Measurements from ENCODE around the gene MTMR12. TPM values are rescaled to one million over a fixed set of nuclear protein-coding genes. Genes with fewer than 3 reads are reported as not detected.

MTMR12 gene
- total RNA-seq, 1 experiment from 2014 or later: 16.0 TPM

DNA sequence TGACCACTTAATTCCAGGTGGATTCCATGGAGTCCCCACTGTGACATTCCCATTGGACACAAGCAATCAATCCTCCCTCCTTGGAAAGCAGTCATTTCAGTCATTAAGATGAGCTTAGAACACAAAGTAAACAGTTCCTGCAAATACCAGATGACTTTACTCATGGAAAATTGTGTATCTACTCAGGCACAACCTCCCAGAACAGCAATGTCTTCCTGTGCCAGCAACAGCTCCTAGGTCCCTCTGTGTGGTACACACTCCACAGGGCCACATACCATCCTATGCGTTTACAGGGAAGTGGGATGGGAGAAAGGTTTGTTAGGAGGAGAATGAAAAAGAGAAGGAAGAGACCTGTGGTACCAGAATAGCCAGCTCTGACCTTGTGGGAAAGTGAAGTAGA, 53.7 kb downstream of the MTMR12 start:
- ChIA-PET POLR2A (ENCODE audit: unreplicated experiment) (no interaction called here), CTCF (interaction anchor here (0.6 kb wide), 1 partner anchor 43 kb away, joined by 3 read pairs; no protein-coding TSS in a partner anchor)
- BruUV-seq (replicated peaks): no TSS peak
- Histone ChIP-seq H3K27ac (ENCODE audit: low read length) (no peak overlapping the region), H2AFZ (ENCODE audit: low read length) (no peak overlapping the region), H3K9me2 (replicated peaks; ENCODE audit: low read length) (no peaks in the 10 kb centered on the region), H3K4me2 (ENCODE audit: low read length) (no peak overlapping the region), H3K4me1 (ENCODE audit: insufficient read depth, low read length) (no peaks in the 10 kb centered on the region), H3K4me3 (ENCODE audit: low read length) (no peak overlapping the region), H3K27me3 (ENCODE audit: low read length) (no peaks in the 10 kb centered on the region), H3K79me2 (ENCODE audit: low read length) (no peaks in the 10 kb centered on the region), H3K9me3 (ENCODE audit: low read length) (no peaks in the 10 kb centered on the region), H3K36me3 (ENCODE audit: low read depth, low read length) (peaks cover 46% of the 10 kb centered on the region), H3F3A (ENCODE audit: low read length, unreplicated experiment) (no peaks in the 10 kb centered on the region), H3K9ac (ENCODE audit: low read length) (no peak overlapping the region), H4K20me1 (ENCODE audit: low read length) (no peaks in the 10 kb centered on the region)
- intact Hi-C loops (cut with micrococcal nuclease): no loop called here
- no peak for DNase-seq
- peak; percentile 18; the same call in 1 of the 2 replicates for ATAC-seq
- TF ChIP-seq EZH2 (IDR thresholded peaks at IDR 0.05; ENCODE audit: low read length, unreplicated experiment): no peak
- TF ChIP-seq, protein P1, sequence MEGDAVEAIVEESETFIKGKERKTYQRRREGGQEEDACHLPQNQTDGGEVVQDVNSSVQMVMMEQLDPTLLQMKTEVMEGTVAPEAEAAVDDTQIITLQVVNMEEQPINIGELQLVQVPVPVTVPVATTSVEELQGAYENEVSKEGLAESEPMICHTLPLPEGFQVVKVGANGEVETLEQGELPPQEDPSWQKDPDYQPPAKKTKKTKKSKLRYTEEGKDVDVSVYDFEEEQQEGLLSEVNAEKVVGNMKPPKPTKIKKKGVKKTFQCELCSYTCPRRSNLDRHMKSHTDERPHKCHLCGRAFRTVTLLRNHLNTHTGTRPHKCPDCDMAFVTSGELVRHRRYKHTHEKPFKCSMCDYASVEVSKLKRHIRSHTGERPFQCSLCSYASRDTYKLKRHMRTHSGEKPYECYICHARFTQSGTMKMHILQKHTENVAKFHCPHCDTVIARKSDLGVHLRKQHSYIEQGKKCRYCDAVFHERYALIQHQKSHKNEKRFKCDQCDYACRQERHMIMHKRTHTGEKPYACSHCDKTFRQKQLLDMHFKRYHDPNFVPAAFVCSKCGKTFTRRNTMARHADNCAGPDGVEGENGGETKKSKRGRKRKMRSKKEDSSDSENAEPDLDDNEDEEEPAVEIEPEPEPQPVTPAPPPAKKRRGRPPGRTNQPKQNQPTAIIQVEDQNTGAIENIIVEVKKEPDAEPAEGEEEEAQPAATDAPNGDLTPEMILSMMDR (conservative IDR thresholded peaks at IDR 0.05; ENCODE audit: low read depth, low read length): no peak
- no peak for TF ChIP-seq EZH2phosphoT487 (IDR thresholded peaks at IDR 0.05; ENCODE audit: borderline replicate concordance, low read length)

DNA sequence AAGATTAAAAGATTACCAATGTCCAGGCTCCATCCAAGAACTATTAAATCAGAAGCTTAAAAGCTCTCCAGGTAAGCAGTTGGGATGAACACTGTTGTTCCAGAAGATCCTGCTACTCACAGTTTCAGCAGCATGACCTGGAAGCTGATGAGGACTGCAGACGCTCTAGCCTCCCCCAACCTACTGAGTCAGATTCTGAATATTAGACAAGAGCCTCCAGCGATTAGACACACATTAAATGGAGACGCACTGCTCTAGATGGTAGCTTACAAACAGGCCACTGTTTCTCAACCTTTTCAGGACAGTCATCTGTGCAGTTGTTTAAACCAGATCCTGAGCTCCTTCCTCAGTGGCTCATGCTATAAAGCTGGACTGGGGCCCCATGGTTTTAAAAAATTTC, 54.3 kb downstream of the MTMR12 start:
- CTCF ChIA-PET: interaction anchor here (0.6 kb wide), 1 partner anchor 44 kb away, joined by 3 read pairs; no protein-coding TSS in a partner anchor
- intact Hi-C loops (cut with micrococcal nuclease): no loop called here
- Histone ChIP-seq H3K4me1 (ENCODE audit: insufficient read depth, low read length) (no peaks in the 10 kb centered on the region), H3K27ac (ENCODE audit: low read length) (no peak overlapping the region), H3K4me2 (ENCODE audit: low read length) (no peak overlapping the region), H3F3A (ENCODE audit: low read length, unreplicated experiment) (no peaks in the 10 kb centered on the region), H3K9me2 (replicated peaks; ENCODE audit: low read length) (no peaks in the 10 kb centered on the region), H3K9ac (ENCODE audit: low read length) (no peak overlapping the region), H3K4me3 (ENCODE audit: low read length) (no peak overlapping the region), H3K27me3 (ENCODE audit: low read length) (no peaks in the 10 kb centered on the region), H2AFZ (ENCODE audit: low read length) (no peak overlapping the region), H3K79me2 (ENCODE audit: low read length) (no peaks in the 10 kb centered on the region), H3K36me3 (ENCODE audit: low read depth, low read length) (peaks cover 44% of the 10 kb centered on the region), H3K9me3 (ENCODE audit: low read length) (no peaks in the 10 kb centered on the region), H4K20me1 (ENCODE audit: low read length) (no peaks in the 10 kb centered on the region)
- POLR2A ChIA-PET (ENCODE audit: unreplicated experiment): no interaction called here
- ATAC-seq (no peak), DNase-seq (no peak)
- BruUV-seq (replicated peaks): no TSS peak
- TF ChIP-seq, protein P1 (conservative IDR thresholded peaks at IDR 0.05; ENCODE audit: low read depth, low read length): no peak
- TF ChIP-seq EZH2 (IDR thresholded peaks at IDR 0.05; ENCODE audit: low read length, unreplicated experiment) (no peak), EZH2phosphoT487 (IDR thresholded peaks at IDR 0.05; ENCODE audit: borderline replicate concordance, low read length) (no peak)

DNA sequence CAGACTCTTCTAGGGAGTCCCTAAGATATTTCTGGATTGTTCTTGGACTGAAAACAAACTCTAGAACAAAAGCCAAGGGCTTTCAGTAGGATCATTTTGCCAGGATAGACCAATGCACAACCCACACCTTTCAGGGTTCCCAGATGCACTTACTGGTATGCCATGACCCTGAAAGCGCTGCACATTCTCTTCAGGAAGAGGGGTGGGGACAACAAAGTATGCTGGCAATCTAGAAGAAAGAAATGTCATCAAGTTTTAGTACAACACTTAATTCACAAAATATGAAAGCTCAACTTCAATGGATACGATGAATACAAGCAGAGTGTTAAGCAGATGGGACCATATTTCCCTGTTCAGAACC, 57.2 kb downstream of the MTMR12 start:
- no peaks in the 10 kb centered on the region for H3K9me2 ChIP-seq (replicated peaks; ENCODE audit: low read length)
- no peak overlapping the region for H2AFZ ChIP-seq (ENCODE audit: low read length)
- no peaks in the 10 kb centered on the region for H3K4me1 ChIP-seq (ENCODE audit: insufficient read depth, low read length)
- intact Hi-C loops (cut with micrococcal nuclease): no loop called here
- H3K9ac ChIP-seq (ENCODE audit: low read length): no peak overlapping the region
- ATAC-seq (no peak), DNase-seq (no peak)
- no peaks in the 10 kb centered on the region for H4K20me1 ChIP-seq (ENCODE audit: low read length)
- no peaks in the 10 kb centered on the region for H3F3A ChIP-seq (ENCODE audit: low read length, unreplicated experiment)
- H3K27me3 ChIP-seq (ENCODE audit: low read length): no peaks in the 10 kb centered on the region
- H3K27ac ChIP-seq (ENCODE audit: low read length): no peak overlapping the region
- POLR2A ChIA-PET (ENCODE audit: unreplicated experiment): no interaction called here
- BruUV-seq (replicated peaks): no TSS peak
- no peaks in the 10 kb centered on the region for H3K9me3 ChIP-seq (ENCODE audit: low read length)
- H3K36me3 ChIP-seq (ENCODE audit: low read depth, low read length): peaks cover 32% of the 10 kb centered on the region
- no peaks in the 10 kb centered on the region for H3K79me2 ChIP-seq (ENCODE audit: low read length)
- TF ChIP-seq, protein P1 (conservative IDR thresholded peaks at IDR 0.05; ENCODE audit: low read depth, low read length): no peak
- no peak for TF ChIP-seq EZH2phosphoT487 (IDR thresholded peaks at IDR 0.05; ENCODE audit: borderline replicate concordance, low read length)
- no peak for TF ChIP-seq EZH2 (IDR thresholded peaks at IDR 0.05; ENCODE audit: low read length, unreplicated experiment)
- H3K4me2 ChIP-seq (ENCODE audit: low read length): no peak overlapping the region
- CTCF ChIA-PET: no interaction called here
- no peak overlapping the region for H3K4me3 ChIP-seq (ENCODE audit: low read length)

Data from PC-3 (cell line).